PC-9 (cell line): ENCODE measurements around the gene CPXM2. TPM values are rescaled to one million over a fixed set of nuclear protein-coding genes. Genes with fewer than 3 reads are reported as not detected.

Source experiments
- BruUV-seq: library from RNA; stranded (reverse); fragments of 400-500 nt; replicated peaks from 2 replicates; lab custom pipeline; 2021; lab: Mats Ljungman, UMichigan
- CTCF ChIA-PET: fragments of 300-600 bp; sonication (Branson Sonifier 250); formaldehyde crosslinking; loops from one replicate; lab custom pipeline; 2022; ENCODE audit warnings: antibody characterized with exemption; lab: Charles Lee
- POLR2A ChIA-PET: fragments of 300-600 bp; sonication (Branson Sonifier 250); formaldehyde crosslinking; loops from one replicate; lab custom pipeline; 2022; ENCODE audit warnings: antibody characterized with exemption; ENCODE audit not compliant: unreplicated experiment; lab: Charles Lee
- DNase-seq, 2 experiments: peaks; one replicate each; pipeline versions ENCODE4 v3.0.0 to v3.0.0-alpha.2; 2015 to 2022; ENCODE audit warnings: mixed read lengths in 1 of 2
- H2AFZ ChIP-seq: fragments of 200-600 bp; sonication (generic); 2 replicates; pipeline ENCODE4 v1.8.1; 2017; ENCODE audit warnings: antibody characterized with exemption
- H3F3A ChIP-seq: fragments of 200-600 bp; sonication (generic); 2 replicates; pipeline ENCODE4 v1.8.1; 2017; ENCODE audit warnings: antibody characterized with exemption, mild to moderate bottlenecking, low read depth; ENCODE audit not compliant: insufficient read depth
- H3K27ac ChIP-seq: fragments of 200-600 bp; sonication (generic); 2 replicates; pipeline ENCODE4 v1.6.1; 2016; ENCODE audit warnings: mixed run types
- H3K27me3 ChIP-seq: fragments of 200-600 bp; sonication (generic); 2 replicates; pipeline ENCODE4 v1.6.1; 2016; ENCODE audit warnings: low read depth, mixed run types; ENCODE audit not compliant: insufficient read depth
- H3K36me3 ChIP-seq: fragments of 200-600 bp; sonication (generic); 2 replicates; pipeline ENCODE4 v1.6.1; 2016; ENCODE audit warnings: low read depth, mixed run types
- H3K4me1 ChIP-seq: fragments of 200-600 bp; sonication (generic); replicated peaks from 2 replicates; pipeline ENCODE4 v1.6.1; 2016; ENCODE audit warnings: mixed run types; ENCODE audit not compliant: insufficient read depth
- H3K4me2 ChIP-seq: fragments of 200-600 bp; sonication (generic); 2 replicates; pipeline ENCODE4 v1.6.1; 2017; ENCODE audit warnings: mixed run types
- H3K4me3 ChIP-seq: fragments of 200-600 bp; sonication (generic); 2 replicates; pipeline ENCODE4 v1.6.1; 2016; ENCODE audit warnings: mixed run types
- H3K79me2 ChIP-seq: fragments of 200-600 bp; sonication (generic); 2 replicates; pipeline ENCODE4 v1.6.1; 2017; ENCODE audit warnings: low read depth, mixed run types
- H3K9me2 ChIP-seq: fragments of 200-600 bp; sonication (generic); 2 replicates; pipeline ENCODE4 v1.8.1; 2017; ENCODE audit warnings: mild to moderate bottlenecking; ENCODE audit not compliant: insufficient read depth
- H3K9me3 ChIP-seq: fragments of 200-600 bp; sonication (generic); 2 replicates; pipeline ENCODE4 v1.8.1; 2016; ENCODE audit warnings: low read depth; ENCODE audit not compliant: insufficient read depth
- H4K20me1 ChIP-seq: fragments of 200-600 bp; sonication (generic); 2 replicates; pipeline ENCODE4 v1.8.1; 2017; ENCODE audit not compliant: insufficient read depth
- EZH2 ChIP-seq: fragments of 200-600 bp; sonication (generic); IDR thresholded peaks from 2 replicates; pipeline ENCODE4 v1.8.0; 2017; ENCODE audit warnings: antibody characterized with exemption, low read depth
- intact Hi-C: fragments of 100-400 bp; cut with micrococcal nuclease; formaldehyde crosslinking; loops from one replicate; pipeline ENCODE4 v1.10.0; 2022; ENCODE audit not compliant: unreplicated experiment
- total RNA-seq: library from RNA; stranded (reverse); gene quantifications from 2 replicates; pipeline ENCODE4 v1.2.3, GENCODE V29; 2021
- TF ChIP-seq, protein P1 (sequence below): fragments of 200-600 bp; sonication (generic); conservative IDR thresholded peaks from 2 replicates; pipeline ENCODE4 v1.6.1; 2017; ENCODE audit warnings: mixed run types, antibody characterized with exemption, mild to moderate bottlenecking, moderate library complexity

The CPXM2 gene
- total RNA-seq, 1 experiment from 2014 or later: not detected

DNA sequence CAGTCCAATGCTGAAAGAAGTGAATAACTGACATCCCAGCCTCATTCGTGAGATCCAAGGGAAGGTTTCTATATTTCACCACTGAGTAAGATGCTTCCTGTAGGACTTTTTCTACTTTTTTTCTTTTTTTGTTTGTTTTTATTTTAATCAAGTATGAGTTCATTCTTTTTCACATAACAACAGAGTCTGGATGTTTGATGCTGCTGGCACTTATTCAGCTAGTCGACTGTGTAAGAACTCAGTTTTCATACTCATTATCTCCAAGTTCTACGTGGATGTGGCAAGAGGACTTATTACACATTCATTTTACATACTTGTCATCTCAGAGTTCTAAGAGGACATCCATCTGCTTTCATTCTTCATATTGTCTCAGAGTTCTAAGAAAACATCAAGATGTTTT lies 86.9 kb downstream of the CPXM2 start:
- no peaks in the 10 kb centered on the region for H3K9me2 ChIP-seq
- CTCF ChIA-PET: no interaction called here
- H3K36me3 ChIP-seq: no peaks in the 10 kb centered on the region

DNA sequence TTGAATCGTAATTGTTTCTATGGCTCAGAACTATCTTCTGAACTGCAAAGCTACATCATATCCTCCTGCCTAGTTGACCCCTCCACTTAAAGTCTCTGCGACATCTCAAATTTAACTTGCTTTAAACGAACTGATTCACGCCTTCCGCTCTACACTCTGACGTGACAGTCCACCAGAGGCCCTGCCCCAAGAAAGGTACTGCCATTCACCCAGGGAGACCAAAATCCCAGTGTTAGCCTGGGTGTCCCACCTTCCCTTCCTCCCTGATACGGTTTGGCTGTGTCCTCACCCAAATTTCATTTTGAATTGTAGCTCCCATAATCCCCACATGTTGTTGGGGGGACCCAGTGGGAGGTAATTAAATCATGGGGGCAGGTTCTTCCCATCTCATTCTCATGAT lies 90.8 kb downstream of the CPXM2 start:
- CTCF ChIA-PET: no interaction called here
- Histone ChIP-seq H3F3A (no peaks in the 10 kb centered on the region), H3K27ac (no peak overlapping the region), H3K4me3 (no peak overlapping the region), H3K4me1 (no peaks in the 10 kb centered on the region), H3K9me2 (no peaks in the 10 kb centered on the region), H3K4me2 (no peak overlapping the region), H3K79me2 (no peaks in the 10 kb centered on the region), H3K27me3 (peaks cover 25% of the 10 kb centered on the region; the same call in 1 of the 2 replicates), H4K20me1 (no peaks in the 10 kb centered on the region), H3K9me3 (no peaks in the 10 kb centered on the region), H3K36me3 (no peaks in the 10 kb centered on the region), H2AFZ (no peak overlapping the region)
- TF ChIP-seq, protein P1, sequence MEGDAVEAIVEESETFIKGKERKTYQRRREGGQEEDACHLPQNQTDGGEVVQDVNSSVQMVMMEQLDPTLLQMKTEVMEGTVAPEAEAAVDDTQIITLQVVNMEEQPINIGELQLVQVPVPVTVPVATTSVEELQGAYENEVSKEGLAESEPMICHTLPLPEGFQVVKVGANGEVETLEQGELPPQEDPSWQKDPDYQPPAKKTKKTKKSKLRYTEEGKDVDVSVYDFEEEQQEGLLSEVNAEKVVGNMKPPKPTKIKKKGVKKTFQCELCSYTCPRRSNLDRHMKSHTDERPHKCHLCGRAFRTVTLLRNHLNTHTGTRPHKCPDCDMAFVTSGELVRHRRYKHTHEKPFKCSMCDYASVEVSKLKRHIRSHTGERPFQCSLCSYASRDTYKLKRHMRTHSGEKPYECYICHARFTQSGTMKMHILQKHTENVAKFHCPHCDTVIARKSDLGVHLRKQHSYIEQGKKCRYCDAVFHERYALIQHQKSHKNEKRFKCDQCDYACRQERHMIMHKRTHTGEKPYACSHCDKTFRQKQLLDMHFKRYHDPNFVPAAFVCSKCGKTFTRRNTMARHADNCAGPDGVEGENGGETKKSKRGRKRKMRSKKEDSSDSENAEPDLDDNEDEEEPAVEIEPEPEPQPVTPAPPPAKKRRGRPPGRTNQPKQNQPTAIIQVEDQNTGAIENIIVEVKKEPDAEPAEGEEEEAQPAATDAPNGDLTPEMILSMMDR: no peak
- TF ChIP-seq EZH2: no peak
- intact Hi-C loops: no loop called here
- DNase-seq: no peak
- no TSS peak for BruUV-seq
- POLR2A ChIA-PET: no interaction called here

More for the DNA sequence above, 86.9 kb downstream of the CPXM2 start:
- Histone ChIP-seq H3K9me3 (no peaks in the 10 kb centered on the region), H3K4me3 (no peak overlapping the region), H3F3A (no peaks in the 10 kb centered on the region), H4K20me1 (no peaks in the 10 kb centered on the region), H3K27me3 (peaks cover 10% of the 10 kb centered on the region; the same call in 1 of the 2 replicates), H3K4me1 (no peaks in the 10 kb centered on the region), H2AFZ (no peak overlapping the region), H3K79me2 (no peaks in the 10 kb centered on the region), H3K27ac (no peak overlapping the region), H3K4me2 (no peak overlapping the region)
- no peak for DNase-seq
- no TSS peak for BruUV-seq
- intact Hi-C loops: no loop called here
- TF ChIP-seq EZH2: no peak
- TF ChIP-seq, protein P1: no peak
- POLR2A ChIA-PET: no interaction called here

DNA sequence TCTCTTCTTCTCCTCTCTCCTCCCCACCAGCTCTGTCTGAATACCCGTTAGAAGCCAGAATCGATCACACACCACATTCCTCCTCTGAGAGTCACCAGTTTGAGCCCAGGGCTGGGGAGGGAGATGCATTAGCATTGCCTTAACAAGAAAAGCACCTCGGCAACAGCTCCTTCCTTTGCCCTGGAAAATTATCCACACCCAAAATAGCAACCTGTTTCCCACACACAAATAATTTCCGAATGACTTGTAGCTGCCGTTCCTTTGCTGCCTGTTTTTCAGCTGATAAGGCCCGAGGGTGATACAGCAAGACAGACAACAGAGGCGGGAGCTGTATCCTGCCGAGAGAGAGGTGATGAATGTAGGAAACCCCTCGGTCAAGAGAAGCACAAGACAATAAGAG lies 91.3 kb downstream of the CPXM2 start:
- Histone ChIP-seq H3K4me1 (no peaks in the 10 kb centered on the region), H3K79me2 (no peaks in the 10 kb centered on the region), H3K27ac (no peak overlapping the region), H3K9me2 (no peaks in the 10 kb centered on the region), H4K20me1 (no peaks in the 10 kb centered on the region), H3F3A (no peaks in the 10 kb centered on the region), H3K27me3 (peaks cover 29% of the 10 kb centered on the region; the same call in 1 of the 2 replicates), H3K4me3 (no peak overlapping the region), H3K9me3 (no peaks in the 10 kb centered on the region), H2AFZ (no peak overlapping the region), H3K36me3 (no peaks in the 10 kb centered on the region), H3K4me2 (no peak overlapping the region)
- intact Hi-C loops: no loop called here
- TF ChIP-seq EZH2: no peak
- TF ChIP-seq, protein P1: no peak
- ChIA-PET CTCF (no interaction called here), POLR2A (no interaction called here)
- BruUV-seq: no TSS peak
- DNase-seq: no peak
